WTC11 (cell line): ENCODE data around the gene OR11H6.

Experiments
- ATF1 ChIP-seq: sonication (generic); formaldehyde crosslinking; IDR thresholded peaks from 2 replicates; pipeline ENCODE4 v1.8.1; 2023; ENCODE audit warnings: mild to moderate bottlenecking, moderate library complexity, missing genetic modification reagents
- CREB1 ChIP-seq: sonication (generic); formaldehyde crosslinking; IDR thresholded peaks from 2 replicates; pipeline ENCODE4 v1.8.0; 2023; ENCODE audit warnings: mild to moderate bottlenecking, missing genetic modification reagents
- CTCF ChIP-seq: fragments of 200-600 bp; IDR thresholded peaks from 2 replicates; pipeline ENCODE4 v1.8.0; 2022; ENCODE audit warnings: antibody characterized with exemption
- E2F5 ChIP-seq: sonication (generic); formaldehyde crosslinking; IDR thresholded peaks from 2 replicates; pipeline ENCODE4 v1.8.1; 2022; ENCODE audit warnings: mild to moderate bottlenecking, moderate library complexity, missing genetic modification reagents
- FOXP4 ChIP-seq: sonication (generic); formaldehyde crosslinking; IDR thresholded peaks from 2 replicates; pipeline ENCODE4 v1.8.0; 2022; ENCODE audit warnings: mild to moderate bottlenecking, missing genetic modification reagents
- IRF2 ChIP-seq: sonication (generic); formaldehyde crosslinking; IDR thresholded peaks from 2 replicates; pipeline ENCODE4 v1.8.0; 2022; ENCODE audit warnings: low read depth, missing genetic modification reagents, borderline replicate concordance
- MXD4 ChIP-seq: fragments of 250-450 bp; sonication (Bioruptor Pico); IDR thresholded peaks from 2 replicates; pipeline ENCODE4 v1.8.0; 2021; ENCODE audit warnings: mild to moderate bottlenecking, moderate library complexity, borderline replicate concordance
- PRDM15 ChIP-seq: sonication (generic); formaldehyde crosslinking; IDR thresholded peaks from 2 replicates; pipeline ENCODE4 v1.8.0; 2022; ENCODE audit warnings: missing genetic modification reagents
- PREB ChIP-seq: sonication (generic); formaldehyde crosslinking; IDR thresholded peaks from 2 replicates; pipeline ENCODE4 v1.8.1; 2022; ENCODE audit warnings: mild to moderate bottlenecking, missing genetic modification reagents, moderate library complexity, borderline replicate concordance
- ZBTB43 ChIP-seq: sonication (generic); formaldehyde crosslinking; IDR thresholded peaks from 2 replicates; pipeline ENCODE4 v1.8.1; 2023; ENCODE audit warnings: mild to moderate bottlenecking, missing genetic modification reagents
- ZNF138 ChIP-seq: sonication (generic); formaldehyde crosslinking; conservative IDR thresholded peaks from 2 replicates; pipeline ENCODE4 v1.8.1; 2022; ENCODE audit warnings: mild to moderate bottlenecking, moderate library complexity, missing genetic modification reagents
- ZNF263 ChIP-seq: sonication (generic); formaldehyde crosslinking; IDR thresholded peaks from 2 replicates; pipeline ENCODE4 v1.8.1; 2022; ENCODE audit warnings: low read depth, mild to moderate bottlenecking, moderate library complexity, missing genetic modification reagents
- ZNF281 ChIP-seq: sonication (generic); formaldehyde crosslinking; IDR thresholded peaks from 2 replicates; pipeline ENCODE4 v1.8.0; 2023; ENCODE audit warnings: mild to moderate bottlenecking, missing genetic modification reagents
- ZNF317 ChIP-seq: sonication (generic); formaldehyde crosslinking; IDR thresholded peaks from 2 replicates; pipeline ENCODE4 v1.8.1; 2023; ENCODE audit warnings: low read depth, mild to moderate bottlenecking, moderate library complexity, missing genetic modification reagents, borderline replicate concordance

- TF ChIP-seq CTCF (no peak), ZNF263 (no peak), CREB1 (no peak), ZNF281 (CRISPR knock-in tag) (no peak), PREB (CRISPR knock-in tag) (no peak), PRDM15 (CRISPR knock-in tag) (no peak), FOXP4 (CRISPR knock-in tag) (no peak), ZBTB43 (CRISPR knock-in tag) (no peak), MXD4 (CRISPR knock-in tag) (no peak), IRF2 (CRISPR knock-in tag) (no peak), ZNF317 (CRISPR knock-in tag) (no peak), ZNF138 (CRISPR knock-in tag) (no peak), ATF1 (CRISPR knock-in tag) (no peak), E2F5 (no peak)
Measured at GRCh38 chr14:20191396-20191795, 32.1 kb upstream of the OR11H6 start.
